GM19193 (cell line): Measurements from ENCODE around the gene ASAP2.

Experiments used
- POLR2A ChIP-seq: IDR thresholded peaks from 4 replicates; pipeline ENCODE4 v1.6.1; 2011; ENCODE audit not compliant: insufficient read depth, insufficient read length; ENCODE audit errors: extremely low read depth

Gene ASAP2

DNA sequence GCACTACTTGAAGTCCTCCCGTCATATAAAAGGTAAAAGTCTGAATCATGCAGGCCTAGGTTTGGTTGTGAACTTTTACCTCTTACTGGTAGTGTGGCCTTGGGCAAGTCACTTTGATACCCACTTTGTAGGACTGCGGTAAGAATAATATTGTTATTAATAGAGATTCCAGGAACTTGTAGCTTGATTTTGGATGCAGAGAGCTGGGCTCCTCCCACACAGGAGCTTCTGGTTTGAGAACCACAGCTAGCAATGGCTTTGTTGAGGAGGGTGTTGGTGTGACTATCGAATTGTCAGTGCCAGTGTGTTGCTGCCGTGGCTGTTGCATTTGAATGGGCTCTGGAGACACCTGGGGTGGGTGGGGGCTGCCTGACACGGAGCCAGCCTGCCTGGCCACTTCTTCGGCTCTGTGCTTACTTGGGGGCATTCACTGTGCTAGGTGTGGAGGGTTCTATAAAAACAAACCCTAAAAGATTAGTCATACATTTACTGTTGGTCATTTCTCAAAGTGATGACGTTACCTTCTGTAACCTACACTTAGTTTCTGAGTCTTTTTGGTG, 38.5 kb downstream of the ASAP2 start:
- TF ChIP-seq POLR2A: no peak

DNA sequence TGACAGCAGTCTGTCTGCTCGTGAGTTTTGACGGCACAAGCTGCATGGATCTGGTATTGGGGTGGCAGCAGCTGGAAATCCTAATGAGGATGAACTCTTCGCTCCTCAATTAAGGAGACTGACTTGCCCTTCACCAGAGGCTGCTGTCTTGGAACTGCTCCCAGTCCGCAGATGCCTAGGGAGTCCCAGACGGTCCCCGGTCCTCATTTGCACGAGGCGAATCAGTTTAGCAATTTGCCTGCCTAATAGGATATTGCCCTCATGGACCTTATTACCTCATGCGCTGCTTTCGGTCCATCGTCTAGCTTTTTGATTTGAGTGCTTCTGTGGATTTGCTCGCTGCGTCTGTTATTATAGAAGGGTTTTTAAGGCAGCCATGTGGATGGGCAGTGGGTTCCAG, 40.6 kb downstream of the ASAP2 start:
- TF ChIP-seq POLR2A: no peak

DNA sequence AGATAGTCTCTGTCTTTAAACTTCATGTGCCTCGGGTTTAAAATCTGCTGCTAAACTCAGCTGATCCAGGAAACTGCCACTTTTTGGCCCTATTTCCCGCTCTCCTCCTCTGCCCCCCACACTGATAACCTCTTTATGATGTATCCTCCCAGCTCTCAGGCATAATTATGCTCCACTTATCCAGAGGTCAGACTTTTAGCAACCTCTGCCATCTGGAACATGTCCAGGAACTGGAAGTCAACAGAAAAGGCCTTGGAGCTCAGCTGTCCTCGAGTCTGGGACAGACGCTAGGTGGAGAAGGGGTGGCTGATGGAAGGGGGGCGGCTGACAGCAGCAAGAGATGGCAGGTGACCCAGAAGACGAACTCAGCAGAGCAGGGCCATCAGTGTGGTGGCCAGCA, 41.2 kb downstream of the ASAP2 start:
- TF ChIP-seq POLR2A: no peak

DNA sequence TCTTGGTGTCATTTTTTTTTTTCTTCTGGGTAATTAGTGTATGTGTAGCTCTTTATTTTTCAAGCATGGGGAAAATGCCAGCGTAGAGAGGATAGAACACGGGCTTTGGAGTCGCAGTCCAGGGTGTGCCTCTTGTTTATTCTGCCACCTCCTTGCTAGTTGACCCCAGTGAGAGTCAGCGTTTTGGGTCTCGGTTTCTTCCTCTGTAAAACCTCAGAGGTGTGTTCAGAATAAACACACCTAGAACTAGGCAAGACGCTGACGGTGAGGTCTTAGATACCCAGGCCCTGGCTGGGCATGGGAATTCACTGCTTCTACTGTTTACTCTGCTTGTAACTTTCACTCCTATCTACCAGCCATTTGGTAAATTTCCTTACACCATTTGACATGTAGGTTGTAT, 41.8 kb downstream of the ASAP2 start:
- TF ChIP-seq POLR2A: no peak

DNA sequence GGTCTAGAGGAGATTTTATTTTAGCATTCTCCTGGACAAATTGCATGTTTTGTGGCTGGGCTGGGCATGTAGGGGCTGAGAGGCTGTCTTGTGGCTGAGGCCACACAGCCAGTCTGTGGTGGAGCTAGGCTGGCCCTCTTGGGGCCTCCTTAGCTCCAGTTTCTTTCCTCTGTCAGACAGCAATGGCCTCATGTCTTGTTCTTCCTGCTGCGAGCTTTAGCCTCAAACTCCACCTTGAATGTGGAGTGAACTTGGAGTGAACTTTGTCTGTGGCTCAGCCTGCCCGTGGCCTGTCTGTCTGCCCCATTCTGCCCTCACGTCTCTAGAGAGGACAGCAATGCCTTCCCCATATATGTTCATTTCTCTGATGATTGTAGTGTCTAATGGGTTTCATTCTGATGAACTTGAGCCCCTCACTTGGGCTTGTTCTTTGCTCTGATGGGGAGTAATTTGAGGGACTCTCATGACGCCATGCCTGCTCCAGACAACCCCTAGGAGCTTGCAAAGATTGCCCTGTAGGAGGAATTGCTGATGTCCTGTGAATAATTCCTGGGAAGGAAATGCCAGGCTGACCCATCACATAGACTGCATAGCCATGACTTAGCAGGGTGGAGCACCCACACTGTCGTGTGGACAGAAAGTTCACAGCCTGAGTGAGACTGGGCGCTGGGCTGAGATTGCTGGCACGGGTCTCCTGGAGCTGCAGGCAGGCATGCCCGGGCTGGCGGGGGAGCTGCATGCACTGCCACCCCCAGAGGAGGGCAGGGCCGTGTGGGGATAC, 42.6 kb downstream of the ASAP2 start:
- no peak for TF ChIP-seq POLR2A

DNA sequence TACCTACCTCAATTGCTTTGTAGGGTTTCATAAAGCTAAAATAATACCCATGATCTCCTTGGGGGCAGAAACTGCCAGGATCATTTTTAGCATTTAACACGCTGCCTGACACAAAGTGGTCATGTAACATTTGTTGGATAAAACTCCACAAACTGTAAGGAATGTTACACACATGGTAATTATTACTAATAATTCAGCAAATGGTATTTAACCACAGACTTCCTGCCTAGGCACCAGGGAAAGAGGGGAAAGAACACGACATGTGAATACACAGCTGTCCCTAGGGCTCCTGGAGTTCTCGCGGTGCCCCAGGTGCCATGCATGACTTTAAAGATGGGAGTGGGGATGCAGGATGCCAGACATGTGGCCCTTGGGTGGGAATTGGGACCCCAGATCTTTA, 43.5 kb downstream of the ASAP2 start:
- no peak for TF ChIP-seq POLR2A

DNA sequence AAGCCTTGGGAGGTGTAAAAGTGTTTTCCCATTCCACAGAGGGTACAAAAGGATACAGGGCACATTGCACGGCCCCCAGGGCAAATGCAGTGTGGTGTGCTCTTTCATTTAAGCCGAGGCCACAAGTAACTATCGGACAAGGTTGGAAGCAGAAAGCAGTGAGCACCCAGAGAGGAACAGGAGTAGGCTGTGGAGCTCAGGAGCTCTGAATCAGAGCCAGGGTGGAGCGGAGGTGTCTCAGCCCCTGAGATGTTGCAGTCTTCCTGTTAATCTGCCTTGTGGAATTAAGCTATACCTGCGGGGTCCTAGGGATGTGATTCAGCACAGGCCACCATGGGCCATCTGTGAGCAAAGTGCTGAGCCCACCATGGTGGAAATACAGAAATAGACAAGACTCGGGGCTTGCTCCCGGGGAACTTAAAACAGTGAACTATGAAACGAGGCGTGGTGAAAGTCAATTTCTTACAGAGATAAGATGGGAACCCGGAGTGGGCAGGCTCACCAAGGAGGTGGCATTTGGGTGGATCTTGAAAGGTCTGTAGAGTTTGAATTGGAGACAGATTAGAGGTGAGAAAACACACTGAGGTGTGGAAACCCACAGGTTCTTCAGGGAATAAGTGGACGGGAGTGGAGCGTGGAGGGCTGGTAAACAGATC, 44.0 kb downstream of the ASAP2 start:
- TF ChIP-seq POLR2A: no peak

GRCh38 chr2:9251154-9252001, 44.8 kb downstream of the ASAP2 start:
- TF ChIP-seq POLR2A: no peak

DNA sequence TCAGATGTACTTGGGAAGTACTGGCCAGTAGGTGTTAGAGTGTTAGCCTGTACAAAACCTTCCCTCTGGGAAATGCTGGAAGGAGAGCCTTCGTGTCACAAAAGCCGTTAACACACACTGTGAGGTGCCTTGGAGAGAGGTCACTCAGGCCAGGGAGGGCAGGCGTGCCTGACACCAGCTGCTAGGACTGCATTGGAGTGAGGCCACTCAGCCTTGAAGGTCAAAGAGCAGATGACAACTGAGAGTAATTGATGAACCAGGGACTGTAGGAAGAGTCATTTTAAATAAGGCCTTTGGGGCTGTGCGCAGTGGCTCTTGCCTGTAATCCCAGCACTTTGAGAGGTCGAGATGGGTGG, 45.4 kb downstream of the ASAP2 start:
- TF ChIP-seq POLR2A: no peak

GRCh38 chr2:9255416-9255815, 48.8 kb downstream of the ASAP2 start:
- no peak for TF ChIP-seq POLR2A

DNA sequence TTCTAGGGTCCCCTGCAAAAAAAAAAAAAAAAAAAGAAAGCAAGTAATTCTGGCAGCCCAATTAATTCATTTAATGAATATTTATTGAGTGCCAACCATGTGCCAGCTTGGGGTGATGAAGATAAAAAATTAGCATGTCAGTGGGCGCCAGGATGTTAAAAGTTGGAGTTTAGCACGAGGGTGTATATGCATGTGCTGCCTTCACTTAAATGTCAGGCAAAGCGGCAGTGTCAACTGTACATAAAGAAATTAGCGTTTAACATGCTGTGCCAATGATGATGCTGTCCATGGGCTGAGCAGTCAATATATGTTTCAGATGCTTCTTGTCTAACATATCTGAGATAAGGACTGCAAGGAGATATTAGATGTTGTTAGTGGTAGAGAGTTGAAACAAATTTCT, 49.5 kb downstream of the ASAP2 start:
- TF ChIP-seq POLR2A: no peak

DNA sequence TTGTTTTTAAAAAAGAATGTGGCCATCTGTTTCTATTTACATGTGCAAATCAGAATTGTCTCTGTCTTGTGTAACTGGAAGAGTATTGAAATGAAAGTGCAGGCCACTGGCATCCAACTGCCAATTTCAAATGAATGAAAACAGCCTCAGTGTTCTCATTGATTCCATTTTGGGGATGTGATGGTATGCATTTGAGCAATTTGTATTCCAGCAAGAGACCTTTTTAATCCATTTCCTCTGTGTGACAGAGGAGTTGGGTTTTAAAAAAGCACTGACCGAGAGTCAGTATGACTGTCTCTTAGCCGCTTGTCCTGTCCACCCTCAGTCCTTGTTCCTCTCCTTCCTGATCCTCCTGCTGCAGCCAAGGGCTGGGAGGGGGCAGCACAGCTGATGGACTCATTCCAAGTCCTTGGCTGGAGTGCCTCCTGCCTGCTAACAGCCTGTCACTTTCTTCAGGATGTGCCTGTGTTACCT, 50.0 kb downstream of the ASAP2 start:
- no peak for TF ChIP-seq POLR2A

- no peak for TF ChIP-seq POLR2A
Measured at GRCh38 chr2:9258501-9258900, 51.9 kb downstream of the ASAP2 start.

DNA sequence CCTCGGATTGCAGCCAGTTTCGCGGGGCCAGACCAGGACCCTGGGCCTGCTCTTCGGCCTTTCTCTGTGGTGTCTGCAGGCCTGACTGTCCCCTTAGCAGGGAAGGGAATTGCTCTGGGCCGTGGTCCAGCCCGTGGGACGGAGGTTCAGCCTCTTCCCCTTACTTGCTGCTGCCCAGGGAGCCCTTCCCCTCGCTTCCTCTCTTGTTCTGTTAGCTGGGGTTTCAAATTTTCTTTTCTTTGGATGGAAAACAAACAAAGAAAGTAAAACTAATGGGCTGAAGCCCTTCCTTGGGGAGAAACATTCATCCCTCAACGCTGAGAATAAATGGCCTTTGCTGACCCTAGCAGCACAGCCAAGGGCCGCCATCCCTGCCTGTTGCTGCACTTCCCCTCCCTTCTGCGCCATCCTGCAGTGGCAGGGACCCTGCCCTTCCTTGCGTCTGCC, 52.4 kb downstream of the ASAP2 start:
- no peak for TF ChIP-seq POLR2A

DNA sequence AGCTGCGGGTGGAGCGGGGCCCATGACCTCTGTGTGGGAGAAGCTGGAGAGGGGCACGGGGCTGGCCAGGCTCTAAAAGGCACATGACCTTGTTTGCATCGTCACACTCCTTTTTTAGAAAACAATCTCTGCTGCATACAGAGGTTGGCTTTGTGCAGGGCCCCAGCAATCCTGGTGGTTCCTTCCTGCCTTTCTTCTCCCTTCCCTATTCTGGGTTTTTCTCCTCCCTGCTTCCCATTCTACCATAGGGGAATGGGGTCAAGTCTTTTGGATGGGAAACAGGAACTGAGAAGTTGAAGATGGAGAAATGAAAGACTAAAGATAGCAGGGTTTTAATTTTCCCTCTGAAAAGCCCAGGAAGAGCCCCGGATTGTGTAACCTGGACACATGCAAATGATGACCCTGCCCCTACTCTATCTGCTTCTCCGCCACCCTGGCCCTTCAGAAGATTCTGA, 53.9 kb downstream of the ASAP2 start:
- TF ChIP-seq POLR2A: no peak
